Uterus (tissue), 4 donors: ENCODE results near the gene TRMT44. TPM values are rescaled to one million over a fixed set of nuclear protein-coding genes. Genes with fewer than 3 reads are reported as not detected.

Experiments used
- DNase-seq, 2 donors: peaks; one replicate each; pipeline ENCODE4 v3.0.0-alpha.2; 2019 to 2020
- H3K27ac ChIP-seq, 2 donors: fragments of 200-600 bp; sonication (generic); 1 replicate in 1 of 2; 2 replicates in 1 of 2; pipeline ENCODE4 v1.5.1; 2016 to 2018
- H3K27me3 ChIP-seq, 2 donors: fragments of 200-600 bp; sonication (generic); one replicate each; pipeline ENCODE4 v1.5.1; 2018 to 2019; ENCODE audit warnings: control low read depth in 1 of 2
- H3K36me3 ChIP-seq, 2 donors: fragments of 200-600 bp; sonication (generic); one replicate each; pipeline ENCODE4 v1.5.1; 2019; ENCODE audit warnings: control low read depth in 1 of 2
- H3K4me1 ChIP-seq, 2 donors: fragments of 200-600 bp; sonication (generic); one replicate each; pipeline ENCODE4 v1.5.1; 2018 to 2019; ENCODE audit warnings: control low read depth in 1 of 2
- H3K4me3 ChIP-seq, 2 donors: fragments of 200-600 bp; sonication (generic); 1 replicate in 1 of 2; 2 replicates in 1 of 2; pipeline ENCODE4 v1.5.1; 2018 to 2019; ENCODE audit warnings: mild to moderate bottlenecking in 1 of 2
- H3K9me3 ChIP-seq, 2 donors: fragments of 200-600 bp; sonication (generic); one replicate each; pipeline ENCODE4 v1.5.1; 2019; ENCODE audit warnings: control low read depth in 1 of 2
- CTCF ChIP-seq, 4 experiments: fragments of 200-600 bp in 2 of 4; fragments of 450-650 bp in 2 of 4; sonication (generic) in 2 of 4; IDR thresholded peaks; one replicate each; pipeline ENCODE4 v1.5.1; 2016 to 2019; ENCODE audit warnings: antibody characterized with exemption in 4 of 4, mild to moderate bottlenecking in 2 of 4, moderate library complexity in 1 of 4
- POLR2A ChIP-seq, 2 donors: fragments of 450-650 bp; IDR thresholded peaks; one replicate each; pipeline ENCODE4 v1.6.1; 2016; ENCODE audit warnings: antibody characterized with exemption in 2 of 2, mild to moderate bottlenecking in 1 of 2, moderate library complexity in 1 of 2
- intact Hi-C: fragments of 100-400 bp; cut with DNase I; formaldehyde crosslinking; loops from one replicate; pipeline ENCODE4 v1.15.1; 2023; ENCODE audit warnings: low total_unique reads
- total RNA-seq, 4 donors: library from RNA; depleted of rRNA in 3 of 4; stranded (reverse); fragments of >200 nt in 3 of 4; gene quantifications; one replicate each; pipeline versions ENCODE4 v1.1.0 to v1.2.4, GENCODE V29; 2014 to 2023
- donor health status: DM: yes; HTN: yes; CAD: no.

Gene TRMT44
- total RNA-seq, 4 donors from 2014 or later, result 3.3 to 38.8 (median 32.3) TPM

GRCh38 chr4:8441499-8442091, 1.0 kb downstream of the TRMT44 start:
- no peaks in the 10 kb centered on the region for H3K27me3 ChIP-seq
- intact Hi-C loops, result no loop called here
- H3K27ac ChIP-seq, result no peak overlapping the region
- H3K4me3 ChIP-seq, result peak overlapping the region; percentile 64 to 91
- no peaks in the 10 kb centered on the region for H3K9me3 ChIP-seq
- no peak for TF ChIP-seq CTCF (IDR thresholded peaks at IDR 0.05)
- TF ChIP-seq POLR2A (IDR thresholded peaks at IDR 0.05), result no peak
- H3K36me3 ChIP-seq, result no peaks in the 10 kb centered on the region
- peaks cover 0 to 14% of the 10 kb centered on the region in 2 donors for H3K4me1 ChIP-seq
- DNase-seq, result no peak

- TF ChIP-seq CTCF (IDR thresholded peaks at IDR 0.05), result no peak
- TF ChIP-seq POLR2A (IDR thresholded peaks at IDR 0.05), result no peak
- H3K9me3 ChIP-seq, result no peaks in the 10 kb centered on the region
- H3K4me1 ChIP-seq, result peaks cover 0 to 14% of the 10 kb centered on the region in 2 donors
These were observed 2.2 kb downstream of the TRMT44 start for GRCh38 chr4:8442596-8443358.

GRCh38 chr4:8443801-8444200, 3.2 kb downstream of the TRMT44 start:
- intact Hi-C loops, result no loop called here
- no peak for DNase-seq
- H3K27ac ChIP-seq, result no peak overlapping the region
- H3K9me3 ChIP-seq, result no peaks in the 10 kb centered on the region
- no peaks in the 10 kb centered on the region for H3K27me3 ChIP-seq
- no peak overlapping the region for H3K4me3 ChIP-seq
- no peak for TF ChIP-seq POLR2A (IDR thresholded peaks at IDR 0.05)
- no peak for TF ChIP-seq CTCF (IDR thresholded peaks at IDR 0.05)
- H3K4me1 ChIP-seq, result peaks cover 0 to 14% of the 10 kb centered on the region in 2 donors
- H3K36me3 ChIP-seq, result no peaks in the 10 kb centered on the region

More at GRCh38 chr4:8442596-8443358, 2.2 kb downstream of the TRMT44 start:
- Histone ChIP-seq H3K36me3 (no peaks in the 10 kb centered on the region), H3K27ac (no peak overlapping the region), H3K4me3 (no peak overlapping the region), H3K27me3 (no peaks in the 10 kb centered on the region)
- intact Hi-C loops, result no loop called here
- no peak for DNase-seq

GRCh38 chr4:8446122-8446521, 5.5 kb downstream of the TRMT44 start:
- H3K27me3 ChIP-seq, result no peaks in the 10 kb centered on the region
- intact Hi-C loops, result no loop called here
- H3K4me3 ChIP-seq, result no peak overlapping the region
- H3K27ac ChIP-seq, result no peak overlapping the region
- no peaks in the 10 kb centered on the region for H3K9me3 ChIP-seq
- H3K36me3 ChIP-seq, result no peaks in the 10 kb centered on the region
- TF ChIP-seq CTCF (IDR thresholded peaks at IDR 0.05) (no peak), POLR2A (IDR thresholded peaks at IDR 0.05) (no peak)
- H3K4me1 ChIP-seq, result peaks cover 0 to 14% of the 10 kb centered on the region in 2 donors
- no peak for DNase-seq

GRCh38 chr4:8451440-8452182, 11.0 kb downstream of the TRMT44 start:
- intact Hi-C loops, result no loop called here
- H3K27ac ChIP-seq, result no peak overlapping the region
- H3K9me3 ChIP-seq, result no peaks in the 10 kb centered on the region
- TF ChIP-seq POLR2A (IDR thresholded peaks at IDR 0.05), result no peak
- TF ChIP-seq CTCF (IDR thresholded peaks at IDR 0.05), result no peak
- H3K27me3 ChIP-seq, result no peaks in the 10 kb centered on the region
- H3K4me1 ChIP-seq, result no peaks in the 10 kb centered on the region
- H3K36me3 ChIP-seq, result no peaks in the 10 kb centered on the region
- DNase-seq, result no peak
- H3K4me3 ChIP-seq, result no peak overlapping the region
